ENCODE results near the gene HSPA2. TPM values are rescaled to one million over a fixed set of nuclear protein-coding genes. Genes with fewer than 3 reads are reported as not detected.

Gene HSPA2
- total RNA-seq, 1 experiment from 2014 or later = 16.5 TPM

DNA sequence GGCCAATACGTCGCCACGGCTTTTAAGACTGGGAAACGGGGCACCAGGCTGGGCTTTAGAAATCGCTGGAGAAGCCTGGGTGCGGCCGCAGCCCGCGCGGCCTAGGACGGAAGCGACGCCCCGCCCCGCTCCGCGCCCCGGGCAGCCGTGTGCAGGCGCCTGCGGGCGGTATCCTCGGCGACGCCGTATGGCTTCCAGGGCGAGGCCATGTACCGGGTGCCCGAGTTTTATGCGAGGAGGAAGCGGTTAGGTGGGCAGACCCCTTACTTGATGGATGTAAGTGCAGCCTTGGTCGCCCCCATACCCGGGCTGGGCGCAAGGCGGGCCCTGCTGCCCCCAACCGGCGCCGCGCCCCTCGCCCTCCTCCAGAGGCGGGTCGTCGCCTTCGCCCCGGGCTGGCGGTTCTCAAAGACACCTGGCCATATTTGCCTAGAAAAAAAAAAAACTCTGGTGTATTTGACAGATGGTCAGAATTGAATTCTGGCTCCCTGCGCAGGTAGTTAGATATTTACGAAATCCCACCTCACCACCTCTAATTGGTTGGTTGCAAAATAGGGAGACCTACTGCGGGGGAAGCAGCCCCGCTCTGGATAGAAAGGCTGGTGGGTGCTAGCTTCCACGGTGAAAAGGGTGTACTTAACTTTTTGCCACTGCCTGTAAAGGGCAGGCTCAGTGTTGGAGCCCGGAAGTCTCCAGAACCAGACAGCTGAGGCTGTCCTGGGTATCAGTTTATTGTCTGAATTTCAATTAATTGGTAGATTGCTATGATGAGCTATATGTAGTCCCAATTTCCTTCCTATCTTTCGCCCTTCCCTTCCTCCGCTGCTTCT, 9.5 kb downstream of the HSPA2 start, which contains the start of gene PPP1R36:
TSS of gene PPP1R36 (plus strand) at position 171 of the 830 bp plus-strand sequence. CDS start at position 208, 37 bp downstream.
- no peaks in the 10 kb centered on the region for H3K36me3 ChIP-seq (ENCODE audit: low read depth, low read length)
- H3K9me2 ChIP-seq (replicated peaks; ENCODE audit: low read length) = no peaks in the 10 kb centered on the region
- H3K27ac ChIP-seq (ENCODE audit: low read length) = no peak within 1 kb of the TSS
- no peaks in the 10 kb centered on the region for H3K27me3 ChIP-seq (ENCODE audit: low read length)
- ChIA-PET POLR2A (ENCODE audit: unreplicated experiment) (interaction anchor here (0.6 kb wide), 1 partner anchor 219 kb away, joined by 3 read pairs; no protein-coding TSS in a partner anchor), CTCF (no interaction called here)
- no peaks in the 10 kb centered on the region for H3K9me3 ChIP-seq (ENCODE audit: low read length)
- DNase-seq (no peak), ATAC-seq (no peak)
- H3F3A ChIP-seq (ENCODE audit: low read length, unreplicated experiment) = no peaks in the 10 kb centered on the region
- no peak within 1 kb of the TSS for H3K4me3 ChIP-seq (ENCODE audit: low read length)
- no peaks in the 10 kb centered on the region for H4K20me1 ChIP-seq (ENCODE audit: low read length)
- H3K79me2 ChIP-seq (ENCODE audit: low read length) = no peaks in the 10 kb centered on the region
- no peak within 1 kb of the TSS for H3K4me2 ChIP-seq (ENCODE audit: low read length)
- intact Hi-C loops (cut with micrococcal nuclease) = no loop called here
- H3K9ac ChIP-seq (ENCODE audit: low read length) = no peak within 1 kb of the TSS
- TF ChIP-seq EZH2 (IDR thresholded peaks at IDR 0.05; ENCODE audit: low read length, unreplicated experiment) = no peak
- TF ChIP-seq, protein P1, sequence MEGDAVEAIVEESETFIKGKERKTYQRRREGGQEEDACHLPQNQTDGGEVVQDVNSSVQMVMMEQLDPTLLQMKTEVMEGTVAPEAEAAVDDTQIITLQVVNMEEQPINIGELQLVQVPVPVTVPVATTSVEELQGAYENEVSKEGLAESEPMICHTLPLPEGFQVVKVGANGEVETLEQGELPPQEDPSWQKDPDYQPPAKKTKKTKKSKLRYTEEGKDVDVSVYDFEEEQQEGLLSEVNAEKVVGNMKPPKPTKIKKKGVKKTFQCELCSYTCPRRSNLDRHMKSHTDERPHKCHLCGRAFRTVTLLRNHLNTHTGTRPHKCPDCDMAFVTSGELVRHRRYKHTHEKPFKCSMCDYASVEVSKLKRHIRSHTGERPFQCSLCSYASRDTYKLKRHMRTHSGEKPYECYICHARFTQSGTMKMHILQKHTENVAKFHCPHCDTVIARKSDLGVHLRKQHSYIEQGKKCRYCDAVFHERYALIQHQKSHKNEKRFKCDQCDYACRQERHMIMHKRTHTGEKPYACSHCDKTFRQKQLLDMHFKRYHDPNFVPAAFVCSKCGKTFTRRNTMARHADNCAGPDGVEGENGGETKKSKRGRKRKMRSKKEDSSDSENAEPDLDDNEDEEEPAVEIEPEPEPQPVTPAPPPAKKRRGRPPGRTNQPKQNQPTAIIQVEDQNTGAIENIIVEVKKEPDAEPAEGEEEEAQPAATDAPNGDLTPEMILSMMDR (conservative IDR thresholded peaks at IDR 0.05; ENCODE audit: low read depth, low read length) = no peak
- TF ChIP-seq EZH2phosphoT487 (IDR thresholded peaks at IDR 0.05; ENCODE audit: borderline replicate concordance, low read length) = no peak
- H3K4me1 ChIP-seq (ENCODE audit: insufficient read depth, low read length) = no peaks in the 10 kb centered on the region
- H2AFZ ChIP-seq (ENCODE audit: low read length) = no peak within 1 kb of the TSS
- BruUV-seq (replicated peaks) = no TSS peak

DNA sequence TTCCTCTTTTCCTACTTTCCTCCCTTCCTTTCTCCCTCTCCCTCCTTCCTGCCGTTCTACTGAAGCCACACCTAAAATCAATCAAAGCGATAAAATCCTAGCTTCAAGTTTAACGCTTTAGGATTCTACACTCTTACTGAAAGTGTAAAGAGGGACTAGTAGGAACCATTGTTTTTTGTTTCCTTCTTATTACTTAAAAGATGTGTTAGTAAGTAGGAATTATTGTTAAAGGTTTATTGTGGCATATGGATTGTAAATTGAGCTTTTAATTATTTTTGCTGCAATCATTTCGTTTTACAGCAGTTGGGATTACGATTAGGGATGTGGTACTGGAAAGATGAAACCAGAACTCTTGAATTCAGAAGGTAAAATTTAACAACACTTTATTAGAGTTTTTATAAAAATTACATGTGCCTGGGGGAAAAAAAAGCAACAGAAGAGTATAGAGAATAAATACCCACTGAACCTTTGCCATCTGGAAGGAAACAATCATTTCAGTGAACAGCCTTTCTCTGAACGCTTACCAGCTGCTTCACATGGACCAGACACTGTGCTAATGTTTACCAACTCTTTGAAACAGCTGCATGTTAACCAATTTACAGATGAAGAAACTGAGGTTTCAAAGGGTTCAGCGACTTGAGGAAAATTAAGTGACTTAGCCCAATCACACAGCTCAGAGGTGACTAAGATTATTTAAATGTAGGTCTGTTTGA, 10.2 kb downstream of the HSPA2 start:
- no peak for DNase-seq
- intact Hi-C loops (cut with micrococcal nuclease) = no loop called here
- TF ChIP-seq EZH2phosphoT487 (IDR thresholded peaks at IDR 0.05; ENCODE audit: borderline replicate concordance, low read length) (no peak), EZH2 (IDR thresholded peaks at IDR 0.05; ENCODE audit: low read length, unreplicated experiment) (no peak)
- TF ChIP-seq, protein P1 (conservative IDR thresholded peaks at IDR 0.05; ENCODE audit: low read depth, low read length) = no peak
- Histone ChIP-seq H3K4me1 (ENCODE audit: insufficient read depth, low read length) (no peaks in the 10 kb centered on the region), H3K36me3 (ENCODE audit: low read depth, low read length) (no peaks in the 10 kb centered on the region), H3K9me2 (replicated peaks; ENCODE audit: low read length) (no peaks in the 10 kb centered on the region), H3K9ac (ENCODE audit: low read length) (no peak overlapping the region), H3F3A (ENCODE audit: low read length, unreplicated experiment) (no peaks in the 10 kb centered on the region), H3K4me2 (ENCODE audit: low read length) (no peak overlapping the region), H2AFZ (ENCODE audit: low read length) (no peak overlapping the region), H3K79me2 (ENCODE audit: low read length) (no peaks in the 10 kb centered on the region), H3K9me3 (ENCODE audit: low read length) (no peaks in the 10 kb centered on the region), H3K4me3 (ENCODE audit: low read length) (no peak overlapping the region), H3K27me3 (ENCODE audit: low read length) (no peaks in the 10 kb centered on the region), H3K27ac (ENCODE audit: low read length) (no peak overlapping the region), H4K20me1 (ENCODE audit: low read length) (no peaks in the 10 kb centered on the region)
- ChIA-PET POLR2A (ENCODE audit: unreplicated experiment) (interaction anchor here (0.6 kb wide), 1 partner anchor 220 kb away, joined by 3 read pairs; no protein-coding TSS in a partner anchor), CTCF (no interaction called here)
- no TSS peak for BruUV-seq (replicated peaks)
- no peak for ATAC-seq

Measured in PC-3 (cell line).